Measurements from ENCODE around the gene ARPC2. TPM values are rescaled to one million over a fixed set of nuclear protein-coding genes. Genes with fewer than 3 reads are reported as not detected.
A peak's percentile ranks its signal among the peaks of the same experiment; 100 is the strongest.

Gene ARPC2
- total RNA-seq, 1 experiment from 2014 or later, result 213 TPM

DNA sequence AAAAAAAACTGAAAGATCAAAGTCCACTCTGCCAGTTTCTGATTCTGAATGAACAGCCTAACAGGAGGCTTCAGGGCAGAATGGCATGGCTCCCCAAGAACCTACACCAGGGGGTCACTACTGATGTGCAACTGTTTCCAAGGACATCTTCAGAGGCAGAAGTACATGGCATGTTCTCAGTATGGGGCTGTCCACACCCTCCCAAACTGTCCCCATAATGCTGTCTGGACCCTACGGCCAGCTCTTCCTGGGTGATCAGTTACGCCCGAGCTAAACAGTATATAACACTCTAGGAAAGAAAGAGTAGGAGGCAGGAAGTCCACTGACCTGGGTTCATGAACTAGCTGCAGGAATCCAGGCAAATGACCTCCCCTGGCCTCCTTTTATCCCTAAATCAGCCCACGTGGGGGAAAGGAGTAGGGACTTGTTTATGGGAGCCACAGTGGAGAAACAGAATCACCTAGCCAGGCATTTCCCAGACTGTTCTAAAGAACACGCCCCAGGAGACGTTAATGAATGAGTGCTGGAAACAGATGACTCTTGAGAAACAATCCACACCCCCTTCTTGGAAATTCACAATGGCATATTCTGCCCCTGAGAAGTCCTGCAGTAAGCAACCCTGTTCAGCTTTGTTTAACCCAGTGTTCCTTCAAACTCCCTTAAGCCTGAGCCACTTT, 72.8 kb downstream of the ARPC2 start:
- no peak for DNase-seq
- Histone ChIP-seq H3K27ac (ENCODE audit: low read length) (no peak overlapping the region), H3K79me2 (ENCODE audit: low read length) (peaks cover 50% of the 10 kb centered on the region)

DNA sequence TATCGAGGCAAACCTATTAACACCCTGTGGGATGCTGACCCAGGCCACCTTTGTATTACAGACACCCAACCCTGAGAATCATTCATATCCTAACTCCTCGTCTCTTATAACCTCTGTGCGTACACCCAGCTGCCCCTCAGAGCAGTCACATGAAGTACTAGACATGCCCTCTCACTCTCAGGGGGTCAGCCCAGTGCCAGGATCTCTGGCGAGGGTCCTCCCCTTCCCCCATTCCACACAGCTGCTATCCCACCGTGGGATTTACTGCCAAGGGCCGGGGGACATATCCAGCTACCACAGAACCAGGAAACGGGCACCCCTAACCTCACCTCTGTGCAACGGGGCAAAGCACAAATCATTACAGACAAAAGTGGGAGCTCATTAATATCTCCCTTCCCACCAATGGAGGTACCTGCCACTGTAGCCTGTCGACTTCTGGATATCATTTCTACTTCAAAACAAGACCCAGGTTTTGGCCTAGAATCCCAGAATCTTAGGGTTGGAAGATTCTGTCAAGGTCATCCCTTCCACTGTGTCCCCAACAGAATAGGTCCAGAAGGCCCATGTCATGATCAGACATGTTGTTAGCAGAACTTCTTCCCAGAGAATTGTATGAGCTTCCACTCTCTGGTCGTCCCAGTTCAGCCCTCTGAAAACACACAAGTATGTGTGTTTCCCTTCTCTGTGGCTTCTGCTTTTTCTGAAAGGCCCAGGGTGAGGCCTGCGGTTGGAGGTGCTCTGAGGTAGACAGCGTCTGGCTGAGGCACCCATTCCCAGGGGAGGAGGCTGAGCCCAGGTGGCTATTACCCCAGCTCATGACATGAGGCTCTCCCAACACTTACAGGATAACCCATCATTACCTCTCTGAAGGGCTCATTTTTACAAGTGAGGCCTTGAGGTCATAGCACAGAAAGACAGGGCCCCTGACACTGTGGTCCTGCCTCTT, 73.6 kb downstream of the ARPC2 start:
- Histone ChIP-seq H3K4me3 (ENCODE audit: low read length) (peak overlapping the region; percentile 68; the same call in 1 of the 2 replicates), H3F3A (ENCODE audit: low read length, unreplicated experiment) (peaks cover 6% of the 10 kb centered on the region), H3K27me3 (ENCODE audit: low read length) (no peaks in the 10 kb centered on the region), H3K79me2 (ENCODE audit: low read length) (peaks cover 41% of the 10 kb centered on the region), H3K4me2 (ENCODE audit: low read length) (peak overlapping the region; percentile 77), H3K36me3 (ENCODE audit: low read depth, low read length) (no peaks in the 10 kb centered on the region), H3K27ac (ENCODE audit: low read length) (no peak overlapping the region), H3K9me3 (ENCODE audit: low read length) (no peaks in the 10 kb centered on the region), H3K9me2 (replicated peaks; ENCODE audit: low read length) (no peaks in the 10 kb centered on the region), H3K9ac (ENCODE audit: low read length) (no peak overlapping the region), H2AFZ (ENCODE audit: low read length) (no peak overlapping the region), H4K20me1 (ENCODE audit: low read length) (no peaks in the 10 kb centered on the region), H3K4me1 (ENCODE audit: insufficient read depth, low read length) (peaks cover 66% of the 10 kb centered on the region)
- POLR2A ChIA-PET (ENCODE audit: unreplicated experiment), result no interaction called here
- TF ChIP-seq, protein P1, sequence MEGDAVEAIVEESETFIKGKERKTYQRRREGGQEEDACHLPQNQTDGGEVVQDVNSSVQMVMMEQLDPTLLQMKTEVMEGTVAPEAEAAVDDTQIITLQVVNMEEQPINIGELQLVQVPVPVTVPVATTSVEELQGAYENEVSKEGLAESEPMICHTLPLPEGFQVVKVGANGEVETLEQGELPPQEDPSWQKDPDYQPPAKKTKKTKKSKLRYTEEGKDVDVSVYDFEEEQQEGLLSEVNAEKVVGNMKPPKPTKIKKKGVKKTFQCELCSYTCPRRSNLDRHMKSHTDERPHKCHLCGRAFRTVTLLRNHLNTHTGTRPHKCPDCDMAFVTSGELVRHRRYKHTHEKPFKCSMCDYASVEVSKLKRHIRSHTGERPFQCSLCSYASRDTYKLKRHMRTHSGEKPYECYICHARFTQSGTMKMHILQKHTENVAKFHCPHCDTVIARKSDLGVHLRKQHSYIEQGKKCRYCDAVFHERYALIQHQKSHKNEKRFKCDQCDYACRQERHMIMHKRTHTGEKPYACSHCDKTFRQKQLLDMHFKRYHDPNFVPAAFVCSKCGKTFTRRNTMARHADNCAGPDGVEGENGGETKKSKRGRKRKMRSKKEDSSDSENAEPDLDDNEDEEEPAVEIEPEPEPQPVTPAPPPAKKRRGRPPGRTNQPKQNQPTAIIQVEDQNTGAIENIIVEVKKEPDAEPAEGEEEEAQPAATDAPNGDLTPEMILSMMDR (conservative IDR thresholded peaks at IDR 0.05; ENCODE audit: low read depth, low read length), result no peak
- no peak for TF ChIP-seq EZH2phosphoT487 (IDR thresholded peaks at IDR 0.05; ENCODE audit: borderline replicate concordance, low read length)
- no TSS peak for BruUV-seq (replicated peaks)
- ATAC-seq (no peak), DNase-seq (no peak)
- intact Hi-C loops (cut with micrococcal nuclease), result no loop called here
- CTCF ChIA-PET, result interaction anchor here (0.7 kb wide), 1 partner anchor 17 kb away, joined by 3 read pairs; no protein-coding TSS in a partner anchor

More for the DNA sequence above, 72.8 kb downstream of the ARPC2 start:
- Histone ChIP-seq H3K4me3 (ENCODE audit: low read length) (no peak overlapping the region), H3K9me2 (replicated peaks; ENCODE audit: low read length) (no peaks in the 10 kb centered on the region), H3F3A (ENCODE audit: low read length, unreplicated experiment) (peaks cover 6% of the 10 kb centered on the region), H3K9me3 (ENCODE audit: low read length) (no peaks in the 10 kb centered on the region), H3K36me3 (ENCODE audit: low read depth, low read length) (no peaks in the 10 kb centered on the region), H2AFZ (ENCODE audit: low read length) (no peak overlapping the region), H3K4me1 (ENCODE audit: insufficient read depth, low read length) (peaks cover 66% of the 10 kb centered on the region), H4K20me1 (ENCODE audit: low read length) (no peaks in the 10 kb centered on the region), H3K9ac (ENCODE audit: low read length) (no peak overlapping the region), H3K27me3 (ENCODE audit: low read length) (no peaks in the 10 kb centered on the region), H3K4me2 (ENCODE audit: low read length) (peak overlapping the region; percentile 2; the same call in 1 of the 2 replicates)
- ATAC-seq, result no peak
- CTCF ChIA-PET, result interaction anchor here (0.7 kb wide), 1 partner anchor 17 kb away, joined by 3 read pairs; no protein-coding TSS in a partner anchor
- intact Hi-C loops (cut with micrococcal nuclease), result loop anchor here (5.0 kb wide), 1 partner anchor 108 kb away; the partner anchor contains the start of gene CTDSP1
- TF ChIP-seq EZH2phosphoT487 (IDR thresholded peaks at IDR 0.05; ENCODE audit: borderline replicate concordance, low read length) (no peak), EZH2 (IDR thresholded peaks at IDR 0.05; ENCODE audit: low read length, unreplicated experiment) (no peak)
- TF ChIP-seq, protein P1 (conservative IDR thresholded peaks at IDR 0.05; ENCODE audit: low read depth, low read length), result no peak
- no TSS peak for BruUV-seq (replicated peaks)
- POLR2A ChIA-PET (ENCODE audit: unreplicated experiment), result no interaction called here
